Measurements from ENCODE around the gene PRKAB2.

DNA sequence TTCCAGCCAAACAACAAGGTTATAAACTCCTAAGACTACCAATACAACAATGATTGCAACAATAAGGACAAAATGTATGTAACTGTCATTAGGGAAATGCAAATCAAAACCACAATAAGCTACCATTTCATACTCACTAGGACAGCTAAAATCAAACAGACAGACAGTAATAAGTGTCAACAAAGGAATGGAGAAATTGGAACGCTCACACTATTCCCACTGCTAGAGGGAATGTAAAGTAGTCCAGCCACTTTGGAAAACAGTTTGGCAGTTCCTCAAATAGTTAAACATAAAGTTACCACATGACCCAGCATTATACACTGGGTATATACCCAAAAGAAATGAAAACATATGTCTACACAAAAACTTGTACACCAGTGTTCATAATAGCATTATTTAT lies 9.3 kb downstream of the PRKAB2 start:
- TF ChIP-seq, protein P1, sequence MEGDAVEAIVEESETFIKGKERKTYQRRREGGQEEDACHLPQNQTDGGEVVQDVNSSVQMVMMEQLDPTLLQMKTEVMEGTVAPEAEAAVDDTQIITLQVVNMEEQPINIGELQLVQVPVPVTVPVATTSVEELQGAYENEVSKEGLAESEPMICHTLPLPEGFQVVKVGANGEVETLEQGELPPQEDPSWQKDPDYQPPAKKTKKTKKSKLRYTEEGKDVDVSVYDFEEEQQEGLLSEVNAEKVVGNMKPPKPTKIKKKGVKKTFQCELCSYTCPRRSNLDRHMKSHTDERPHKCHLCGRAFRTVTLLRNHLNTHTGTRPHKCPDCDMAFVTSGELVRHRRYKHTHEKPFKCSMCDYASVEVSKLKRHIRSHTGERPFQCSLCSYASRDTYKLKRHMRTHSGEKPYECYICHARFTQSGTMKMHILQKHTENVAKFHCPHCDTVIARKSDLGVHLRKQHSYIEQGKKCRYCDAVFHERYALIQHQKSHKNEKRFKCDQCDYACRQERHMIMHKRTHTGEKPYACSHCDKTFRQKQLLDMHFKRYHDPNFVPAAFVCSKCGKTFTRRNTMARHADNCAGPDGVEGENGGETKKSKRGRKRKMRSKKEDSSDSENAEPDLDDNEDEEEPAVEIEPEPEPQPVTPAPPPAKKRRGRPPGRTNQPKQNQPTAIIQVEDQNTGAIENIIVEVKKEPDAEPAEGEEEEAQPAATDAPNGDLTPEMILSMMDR (IDR thresholded peaks at IDR 0.05), result no peak
- TF ChIP-seq EZH2 (IDR thresholded peaks at IDR 0.05; ENCODE audit: borderline replicate concordance, insufficient read depth, low read depth, low read length, poor library complexity, severe bottlenecking), result no peak
